ENCODE results near the gene SPIN1.

The SPIN1 gene

GRCh38 chr9:88438811-88439210, 50.6 kb downstream of the SPIN1 start:
- in situ Hi-C loops (cut with MboI; ENCODE audit: low sequenced_read_pairs, unreplicated experiment), result no loop called here
- DNase-seq (ENCODE audit: low spot score), result no peak
- TF ChIP-seq, protein P1, sequence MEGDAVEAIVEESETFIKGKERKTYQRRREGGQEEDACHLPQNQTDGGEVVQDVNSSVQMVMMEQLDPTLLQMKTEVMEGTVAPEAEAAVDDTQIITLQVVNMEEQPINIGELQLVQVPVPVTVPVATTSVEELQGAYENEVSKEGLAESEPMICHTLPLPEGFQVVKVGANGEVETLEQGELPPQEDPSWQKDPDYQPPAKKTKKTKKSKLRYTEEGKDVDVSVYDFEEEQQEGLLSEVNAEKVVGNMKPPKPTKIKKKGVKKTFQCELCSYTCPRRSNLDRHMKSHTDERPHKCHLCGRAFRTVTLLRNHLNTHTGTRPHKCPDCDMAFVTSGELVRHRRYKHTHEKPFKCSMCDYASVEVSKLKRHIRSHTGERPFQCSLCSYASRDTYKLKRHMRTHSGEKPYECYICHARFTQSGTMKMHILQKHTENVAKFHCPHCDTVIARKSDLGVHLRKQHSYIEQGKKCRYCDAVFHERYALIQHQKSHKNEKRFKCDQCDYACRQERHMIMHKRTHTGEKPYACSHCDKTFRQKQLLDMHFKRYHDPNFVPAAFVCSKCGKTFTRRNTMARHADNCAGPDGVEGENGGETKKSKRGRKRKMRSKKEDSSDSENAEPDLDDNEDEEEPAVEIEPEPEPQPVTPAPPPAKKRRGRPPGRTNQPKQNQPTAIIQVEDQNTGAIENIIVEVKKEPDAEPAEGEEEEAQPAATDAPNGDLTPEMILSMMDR (IDR thresholded peaks at IDR 0.05; ENCODE audit: borderline replicate concordance, control extremely low read depth, extremely low read depth, insufficient read depth, missing control alignments), result no peak

DNA sequence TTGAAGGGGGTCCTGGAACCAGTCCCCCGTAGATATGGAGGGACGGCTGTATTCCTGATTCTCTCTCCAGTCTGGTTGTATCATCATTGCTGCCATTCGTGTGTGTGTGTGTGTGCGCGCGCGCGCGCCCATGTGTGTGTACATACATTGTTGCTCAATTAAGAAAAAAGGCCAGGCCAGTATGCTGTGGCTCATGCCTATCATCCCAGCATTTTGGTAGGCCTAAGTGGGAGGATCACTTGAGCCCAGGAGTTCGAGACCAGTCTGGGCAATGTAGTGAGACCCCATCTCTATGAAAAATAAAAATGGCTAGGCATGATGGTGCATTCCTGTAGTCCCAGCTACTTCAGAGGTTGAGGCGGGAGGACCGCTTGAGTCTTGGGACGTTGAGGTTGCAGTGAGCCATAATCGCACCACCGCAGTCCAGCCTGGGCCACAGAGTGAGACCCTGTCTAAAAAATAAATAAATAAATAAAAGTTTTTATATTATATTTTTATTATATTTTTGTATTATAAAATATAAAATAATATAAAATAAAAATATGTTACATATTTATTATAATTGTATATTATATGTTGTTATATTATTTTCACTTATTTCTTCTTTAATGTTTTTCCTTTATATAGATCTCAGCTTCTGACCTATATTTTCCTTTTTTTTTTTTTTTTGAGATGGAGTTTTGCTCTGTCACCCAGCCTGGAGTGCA, 53.2 kb downstream of the SPIN1 start:
- no peak for DNase-seq (ENCODE audit: low spot score)
- TF ChIP-seq, protein P1 (IDR thresholded peaks at IDR 0.05; ENCODE audit: borderline replicate concordance, control extremely low read depth, extremely low read depth, insufficient read depth, missing control alignments), result no peak
- in situ Hi-C loops (cut with MboI; ENCODE audit: low sequenced_read_pairs, unreplicated experiment), result no loop called here

DNA sequence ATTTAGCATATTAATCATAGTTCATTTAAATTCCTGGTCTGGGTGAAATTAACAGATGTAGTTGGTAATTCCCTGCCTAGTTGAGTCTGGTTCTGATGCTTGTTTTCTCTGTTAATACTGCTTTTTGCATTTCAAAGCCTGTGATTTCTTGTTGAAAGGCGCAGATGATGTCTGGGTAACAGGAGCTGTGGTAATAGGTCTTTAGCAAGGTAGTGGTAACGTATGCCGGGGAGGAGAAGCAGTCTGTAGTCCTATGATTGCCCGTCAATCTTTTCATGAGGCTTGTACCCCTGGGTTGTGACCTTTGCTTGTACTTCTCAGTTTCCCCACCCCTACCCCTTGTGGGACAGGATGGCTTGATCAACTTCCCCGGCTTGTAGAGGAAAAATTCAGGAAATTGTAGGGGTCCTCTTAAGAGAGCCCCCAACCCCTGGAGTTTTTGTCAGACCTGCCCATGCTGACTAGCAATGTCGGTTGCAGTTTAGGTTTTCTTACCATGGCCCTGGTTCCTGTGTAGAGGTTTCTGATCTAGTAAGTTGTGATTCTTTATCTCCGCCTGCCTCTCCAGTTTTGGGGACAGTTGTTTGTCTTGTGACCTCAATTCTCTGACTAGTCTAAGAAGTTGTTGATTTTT, 55.4 kb downstream of the SPIN1 start:
- no peak for DNase-seq (ENCODE audit: low spot score)
- TF ChIP-seq, protein P1 (IDR thresholded peaks at IDR 0.05; ENCODE audit: borderline replicate concordance, control extremely low read depth, extremely low read depth, insufficient read depth, missing control alignments), result no peak
- in situ Hi-C loops (cut with MboI; ENCODE audit: low sequenced_read_pairs, unreplicated experiment), result no loop called here

DNA sequence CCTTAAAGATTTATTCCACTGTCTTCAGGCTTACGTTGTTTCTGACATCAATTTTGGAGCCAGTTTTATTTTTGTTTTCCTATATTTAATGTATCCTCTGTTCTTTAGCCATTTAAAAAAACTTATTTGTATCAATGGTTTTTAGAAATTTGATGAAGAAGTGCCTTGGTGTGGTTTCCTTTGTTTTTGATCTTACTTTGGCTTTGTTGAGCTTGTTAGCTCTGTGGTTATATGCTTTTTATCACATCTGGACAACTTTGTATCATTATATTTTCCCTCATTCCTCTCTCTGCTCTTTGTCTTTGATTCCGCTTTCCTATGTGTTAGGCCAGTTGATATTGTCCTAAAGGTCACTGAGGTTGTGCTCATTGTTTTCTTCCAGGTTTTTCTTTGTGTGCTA, 58.5 kb downstream of the SPIN1 start:
- no peak for DNase-seq (ENCODE audit: low spot score)
- in situ Hi-C loops (cut with MboI; ENCODE audit: low sequenced_read_pairs, unreplicated experiment), result no loop called here
- TF ChIP-seq, protein P1 (IDR thresholded peaks at IDR 0.05; ENCODE audit: borderline replicate concordance, control extremely low read depth, extremely low read depth, insufficient read depth, missing control alignments), result no peak

DNA sequence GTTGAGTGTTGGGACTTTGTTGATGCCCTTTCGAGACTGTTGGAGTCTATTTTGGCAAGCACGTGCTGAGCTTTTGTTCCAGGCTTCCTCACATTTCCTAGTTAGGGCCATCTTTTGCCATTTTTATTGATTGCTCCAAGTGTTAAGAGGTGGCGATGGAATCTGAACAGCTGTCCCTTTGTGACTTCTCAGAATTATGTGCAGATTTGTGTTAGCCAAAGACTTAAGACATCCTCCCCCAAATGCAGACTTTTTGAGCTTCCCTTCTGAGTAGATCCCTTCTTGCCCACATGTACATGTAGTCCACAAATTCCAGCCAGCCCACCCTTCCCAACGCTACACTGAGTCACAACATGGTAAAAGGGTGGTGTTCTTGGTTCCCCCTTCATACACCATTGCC, 59.2 kb downstream of the SPIN1 start:
- in situ Hi-C loops (cut with MboI; ENCODE audit: low sequenced_read_pairs, unreplicated experiment), result no loop called here
- TF ChIP-seq, protein P1 (IDR thresholded peaks at IDR 0.05; ENCODE audit: borderline replicate concordance, control extremely low read depth, extremely low read depth, insufficient read depth, missing control alignments), result no peak
- DNase-seq (ENCODE audit: low spot score), result no peak

DNA sequence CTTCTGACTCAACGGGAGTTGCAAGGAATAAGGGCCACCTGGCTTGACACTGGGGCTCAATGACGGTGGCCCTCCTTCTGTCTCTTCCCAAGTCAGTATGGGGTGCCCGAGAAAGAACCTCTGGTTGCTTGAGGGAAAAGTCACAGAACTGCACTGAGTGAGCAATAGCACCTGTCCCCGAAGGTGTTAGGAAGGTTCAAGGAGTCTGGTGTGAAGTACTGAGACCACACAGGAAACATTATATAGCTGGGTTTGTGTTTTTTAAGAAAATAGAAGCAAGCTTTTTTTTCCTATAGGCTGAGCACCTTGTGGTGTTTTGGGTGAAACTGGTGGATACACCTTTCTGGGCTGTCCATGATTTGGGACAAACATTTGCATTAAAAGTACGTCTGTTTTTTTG, 62.9 kb downstream of the SPIN1 start:
- in situ Hi-C loops (cut with MboI; ENCODE audit: low sequenced_read_pairs, unreplicated experiment), result no loop called here
- TF ChIP-seq, protein P1 (IDR thresholded peaks at IDR 0.05; ENCODE audit: borderline replicate concordance, control extremely low read depth, extremely low read depth, insufficient read depth, missing control alignments), result no peak
- DNase-seq (ENCODE audit: low spot score), result no peak

Measured in GM13976 (cell line).